Forelimb muscle (tissue), 1 donor: ENCODE data around the gene RAG1. TPM values are rescaled to one million over a fixed set of nuclear protein-coding genes. Genes with fewer than 3 reads are reported as not detected.
"Not testable (repeated sequence)": the region's sequence is repeated elsewhere in the genome, so short reads cannot be mapped to it uniquely, and the experiment has no call there.

Experiments used
- DNase-seq: peaks from one replicate; pipeline ENCODE4 v3.0.0-alpha.2; 2013; ENCODE audit warnings: low read depth
- polyA plus RNA-seq: library from polyadenylated mRNA; unstranded; fragments of 120-200 nt; gene quantifications from one replicate; pipeline ENCODE4 v1.2.1, GENCODE V29; 2013; ENCODE audit not compliant: insufficient read length

Gene RAG1
- polyA plus RNA-seq, result 10.2 TPM

DNA sequence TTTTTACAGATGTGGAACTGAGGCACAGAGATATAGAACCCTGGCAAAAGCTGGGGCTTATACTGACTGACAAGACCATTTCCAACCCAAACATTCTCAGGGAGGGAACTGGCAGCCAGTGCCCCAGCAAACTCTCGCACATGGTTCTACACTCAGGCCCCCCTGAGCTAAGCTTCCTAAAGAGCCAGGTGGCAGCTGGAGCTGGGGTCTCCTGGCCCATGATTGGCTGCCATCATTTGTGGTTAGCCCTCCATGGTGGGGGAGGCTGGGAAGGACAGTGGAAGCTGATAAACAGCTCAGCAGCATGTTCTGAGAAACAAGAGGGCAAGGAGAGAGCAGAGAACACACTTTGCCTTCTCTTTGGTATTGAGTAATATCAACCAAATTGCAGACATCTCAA lies at the start of gene RAG1:
TSS of gene RAG1 (plus strand) at position 314 of the 400 bp plus-strand sequence. CDS start 5,298 bp downstream, outside the sequence.
- no peak for DNase-seq

DNA sequence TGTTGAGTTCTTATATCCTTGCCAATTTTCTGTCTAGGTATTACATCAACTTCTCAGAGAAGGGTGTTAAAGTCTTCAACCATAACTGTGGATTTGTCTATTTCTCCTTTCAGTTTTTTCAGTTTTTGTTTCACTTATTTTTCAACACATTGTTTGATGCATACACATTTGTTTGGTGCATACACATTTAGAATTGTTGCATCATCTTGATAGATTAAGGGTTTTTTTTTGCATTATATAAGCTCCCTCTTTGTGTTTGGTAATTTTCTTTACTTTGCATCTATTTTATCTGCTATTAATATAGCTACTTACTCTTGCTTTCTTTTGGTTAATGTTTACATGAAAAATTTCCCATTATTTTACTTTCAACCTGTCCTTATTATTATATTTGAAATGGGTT lies 37.0 kb upstream of the RAG1 start:
- no peak for DNase-seq

DNA sequence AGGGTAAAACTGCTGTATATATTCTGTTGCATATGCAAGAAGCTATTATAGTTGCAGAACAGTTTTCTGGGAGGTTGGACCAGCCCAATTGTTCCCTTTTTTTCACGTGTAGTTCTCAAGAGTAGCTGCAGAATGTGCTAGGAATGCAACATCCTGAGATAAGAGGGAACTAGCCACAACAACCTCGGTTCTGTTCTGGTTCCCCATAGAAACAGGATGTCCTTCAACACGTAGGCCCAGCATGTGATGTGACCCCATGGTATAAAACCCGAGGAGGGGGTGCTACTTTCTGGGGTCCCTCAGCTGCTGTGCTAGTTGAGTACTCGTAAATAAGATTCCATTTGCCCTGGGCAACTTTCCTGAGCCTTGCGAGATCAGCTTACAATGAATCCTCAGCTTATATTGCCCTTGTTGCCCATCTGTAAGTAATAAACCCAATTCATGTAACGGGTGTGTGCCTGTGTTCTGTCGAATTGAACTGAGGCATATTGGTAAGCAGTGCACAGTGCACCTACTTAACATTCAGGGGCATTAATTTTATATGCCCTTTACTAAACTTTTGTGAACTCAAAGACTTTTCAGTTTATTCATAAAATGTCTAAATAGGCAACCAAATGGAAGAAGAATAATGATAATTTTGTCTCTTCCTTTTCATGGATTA lies 34.7 kb upstream of the RAG1 start:
- no peak for DNase-seq

DNA sequence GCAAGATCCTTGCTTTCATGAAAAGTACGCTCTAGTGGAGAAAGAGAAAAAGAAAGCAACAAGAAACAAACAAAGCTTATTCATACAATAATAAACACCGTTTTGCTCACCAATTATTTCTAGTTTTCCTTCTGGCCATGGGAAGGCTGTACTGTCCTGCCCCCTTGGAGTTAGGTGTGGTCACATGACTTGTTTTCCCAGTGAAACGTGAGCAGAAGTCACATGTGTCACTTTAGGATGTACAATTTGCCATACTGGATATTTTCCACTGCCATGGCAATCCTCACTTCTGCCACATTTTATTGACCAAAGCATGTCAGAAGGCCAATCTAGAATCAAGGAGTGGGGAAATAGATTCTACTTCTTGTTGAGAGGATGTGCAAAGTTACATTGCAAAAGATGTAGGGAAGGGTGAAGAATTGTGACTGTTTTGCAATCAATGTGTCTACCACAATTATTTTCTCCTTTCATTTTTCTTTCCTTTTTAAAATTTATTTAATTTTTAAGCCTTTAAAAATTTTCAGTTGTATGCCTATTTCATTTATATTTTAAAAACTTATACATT lies 33.4 kb upstream of the RAG1 start:
- no peak for DNase-seq

DNA sequence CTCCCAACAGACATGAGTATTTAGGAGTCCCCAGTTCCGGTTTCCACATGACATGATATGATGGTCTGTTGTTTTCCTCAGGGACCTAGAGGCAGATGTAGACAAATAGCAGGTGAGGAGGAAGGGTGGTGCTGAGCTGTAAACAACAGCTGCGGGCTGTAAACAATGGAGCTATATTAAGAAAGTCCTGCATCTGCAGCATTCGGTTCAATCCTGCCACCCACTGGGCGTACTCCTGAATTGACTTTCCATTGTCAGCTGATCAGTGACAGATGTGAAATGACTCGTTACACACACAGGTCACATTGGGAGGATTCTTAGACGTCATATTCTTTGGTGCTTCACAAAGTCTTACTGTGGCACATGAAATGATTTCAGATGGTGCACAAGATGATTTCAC lies 26.8 kb upstream of the RAG1 start:
- DNase-seq, result peak; percentile 13

DNA sequence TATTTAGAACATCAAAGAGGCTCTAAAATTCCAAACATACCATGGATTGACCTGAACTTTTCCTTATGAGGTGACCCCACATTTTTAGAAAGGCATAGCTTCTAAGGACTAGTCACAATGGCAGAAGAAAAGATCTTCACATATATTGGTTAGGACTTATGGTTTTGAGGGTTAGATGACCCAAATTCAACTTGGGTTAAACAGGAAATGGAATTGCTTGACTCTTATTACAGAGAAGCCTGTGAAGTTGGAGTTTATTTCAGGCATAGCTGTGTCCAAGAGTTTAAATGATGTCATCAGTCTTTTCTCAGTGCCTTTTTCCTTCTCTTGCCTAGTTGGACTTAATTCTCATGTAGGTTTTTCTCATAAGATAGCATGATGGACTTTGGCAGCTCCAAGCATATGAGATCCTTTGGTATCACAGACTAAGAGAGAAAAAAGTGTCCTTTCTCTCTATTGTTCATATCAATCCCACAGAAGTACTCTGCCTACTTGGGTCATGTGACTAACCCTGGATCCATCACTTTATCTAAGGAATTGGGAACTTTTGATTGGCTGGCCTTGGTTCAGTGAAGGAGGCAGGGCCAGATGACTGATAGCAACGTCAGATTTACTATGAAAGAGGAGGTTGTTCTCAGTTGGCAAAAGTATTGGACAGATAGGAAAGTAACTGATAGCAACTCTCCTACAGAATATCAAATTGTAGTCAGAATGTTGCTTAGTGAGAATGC lies 17.3 kb upstream of the RAG1 start:
- DNase-seq, result no peak

DNA sequence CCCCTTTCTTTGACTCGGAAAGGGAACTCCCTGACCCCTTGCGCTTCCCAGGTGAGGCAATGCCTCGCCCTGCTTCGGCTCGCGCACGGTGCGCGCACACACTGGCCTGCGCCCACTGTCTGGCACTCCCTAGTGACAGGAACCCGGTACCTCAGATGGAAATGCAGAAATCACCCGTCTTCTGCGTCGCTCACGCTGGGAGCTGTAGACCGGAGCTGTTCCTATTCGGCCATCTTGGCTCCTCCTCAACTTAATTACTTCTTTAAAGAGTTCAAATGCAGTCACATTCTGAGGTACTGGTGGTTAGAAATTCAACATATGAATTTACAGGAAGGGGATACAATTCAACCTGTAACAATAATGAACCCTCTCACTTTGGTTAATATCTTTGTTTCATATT lies 10.4 kb upstream of the RAG1 start:
- DNase-seq, result not testable (repeated sequence)

DNA sequence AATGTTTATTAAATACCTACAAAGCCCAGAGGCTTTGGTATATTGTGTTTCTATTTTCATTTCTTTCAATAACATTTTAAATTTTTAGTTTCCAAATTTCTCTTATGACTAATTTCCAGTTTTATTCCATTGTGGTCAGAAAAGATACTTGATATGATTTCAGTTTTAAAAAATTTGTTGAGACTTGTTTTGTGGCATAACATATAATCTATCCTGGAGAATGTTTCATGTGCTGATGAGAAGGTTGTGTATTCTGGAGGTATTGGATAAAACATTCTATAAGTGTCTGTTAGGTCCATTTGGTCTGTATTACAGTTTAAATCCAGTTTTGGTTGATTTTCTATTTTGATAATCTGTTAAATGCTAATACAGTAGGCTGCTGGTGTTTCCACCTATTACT lies 9.8 kb upstream of the RAG1 start:
- no peak for DNase-seq

DNA sequence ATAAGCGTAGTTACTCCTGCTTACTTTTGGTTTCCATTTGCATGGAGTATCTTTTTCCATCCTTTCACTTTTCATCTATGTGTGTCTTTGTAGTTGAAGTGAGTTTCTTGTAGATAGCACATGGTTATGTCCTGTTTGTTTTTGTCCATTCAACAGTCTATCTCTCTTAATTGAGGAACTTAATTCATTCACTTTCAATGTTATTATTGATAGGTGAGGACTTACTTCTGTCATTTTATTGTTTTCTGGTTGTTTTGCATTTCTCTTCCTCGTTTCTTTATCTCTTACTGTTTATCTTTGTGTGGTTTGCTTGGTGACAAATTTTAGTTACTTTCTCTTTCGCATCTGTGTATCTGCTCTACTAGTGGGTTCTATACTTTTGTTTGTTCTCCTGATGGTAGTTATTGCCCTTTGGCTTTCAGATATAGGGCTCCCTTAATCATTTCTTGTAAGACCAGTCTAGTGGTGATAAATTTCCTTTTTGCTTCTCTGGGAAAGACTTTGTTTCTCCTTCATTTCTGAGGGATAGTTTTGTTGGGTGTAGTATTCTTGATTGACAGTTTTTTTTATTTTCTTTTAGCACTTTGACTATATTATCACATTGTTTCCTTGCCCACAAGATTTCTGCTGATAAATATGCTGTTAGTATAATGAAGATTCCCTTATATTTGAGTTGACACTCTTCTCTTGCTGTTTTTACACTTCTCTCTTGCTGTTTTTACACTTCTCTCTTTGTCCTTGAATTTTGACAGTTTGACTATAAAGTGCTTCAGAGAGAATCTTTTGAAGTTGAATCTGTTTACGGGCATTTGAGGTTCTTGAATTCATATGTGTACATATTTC lies 9.0 kb upstream of the RAG1 start:
- no peak for DNase-seq

DNA sequence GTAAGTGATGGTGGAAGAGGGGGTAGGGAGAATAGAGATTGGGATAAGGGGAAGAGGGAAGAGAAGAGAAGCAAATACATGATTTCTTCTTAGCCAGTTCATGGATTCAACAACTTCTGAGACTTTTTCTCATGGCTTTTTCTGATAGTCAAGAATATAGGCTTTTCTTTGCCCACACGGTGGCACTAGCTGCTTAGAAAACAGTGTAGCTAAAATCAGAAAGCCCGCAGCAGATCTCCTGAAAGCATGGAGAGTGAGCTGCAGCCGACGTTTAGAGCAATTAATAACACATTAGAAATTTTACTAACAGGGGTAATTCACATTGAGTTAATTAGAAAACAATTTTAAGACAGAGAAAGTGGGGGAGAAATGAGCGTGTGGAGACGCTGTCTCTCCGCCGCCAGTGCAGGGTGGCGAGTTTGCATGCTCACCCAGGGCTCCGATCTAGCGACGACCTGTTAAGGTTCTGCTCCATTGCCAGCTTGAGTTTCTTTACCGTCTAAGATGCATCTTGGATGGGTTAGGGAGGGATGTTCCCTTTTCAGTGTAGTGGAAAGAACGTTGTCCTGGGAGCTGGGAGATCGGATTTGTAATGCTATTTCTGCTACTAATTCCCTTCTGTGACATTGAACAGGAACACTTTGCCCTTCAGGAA lies 3.3 kb upstream of the RAG1 start:
- DNase-seq, result peak; percentile 34

DNA sequence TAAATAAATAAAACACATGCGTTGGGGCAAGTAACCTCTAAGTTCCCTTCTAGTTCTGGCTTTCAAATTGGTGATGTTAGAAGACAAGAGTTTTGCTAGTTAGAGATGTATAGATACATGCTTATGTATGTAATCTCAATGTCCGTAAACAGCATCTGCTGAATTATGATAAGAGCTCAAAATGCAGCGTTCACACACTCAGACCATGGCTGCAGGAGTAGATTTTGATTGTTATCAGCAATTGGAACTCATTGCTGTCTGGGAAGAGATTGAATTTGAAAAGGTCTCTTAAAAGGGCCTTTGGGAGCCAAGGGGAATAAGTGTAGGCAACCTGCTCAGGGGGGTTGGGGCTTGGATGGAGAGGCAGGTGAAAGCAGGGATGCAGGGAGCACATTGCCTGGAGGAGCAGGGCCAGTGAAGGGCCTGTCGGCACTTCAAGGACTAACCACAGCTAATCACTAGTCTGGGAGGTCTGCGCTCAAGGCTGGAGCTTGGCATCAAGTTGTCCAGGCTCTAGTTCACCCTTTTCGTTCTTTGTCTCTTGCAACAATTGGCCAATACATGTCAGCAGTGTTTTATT lies 2.7 kb upstream of the RAG1 start:
- DNase-seq, result no peak

DNA sequence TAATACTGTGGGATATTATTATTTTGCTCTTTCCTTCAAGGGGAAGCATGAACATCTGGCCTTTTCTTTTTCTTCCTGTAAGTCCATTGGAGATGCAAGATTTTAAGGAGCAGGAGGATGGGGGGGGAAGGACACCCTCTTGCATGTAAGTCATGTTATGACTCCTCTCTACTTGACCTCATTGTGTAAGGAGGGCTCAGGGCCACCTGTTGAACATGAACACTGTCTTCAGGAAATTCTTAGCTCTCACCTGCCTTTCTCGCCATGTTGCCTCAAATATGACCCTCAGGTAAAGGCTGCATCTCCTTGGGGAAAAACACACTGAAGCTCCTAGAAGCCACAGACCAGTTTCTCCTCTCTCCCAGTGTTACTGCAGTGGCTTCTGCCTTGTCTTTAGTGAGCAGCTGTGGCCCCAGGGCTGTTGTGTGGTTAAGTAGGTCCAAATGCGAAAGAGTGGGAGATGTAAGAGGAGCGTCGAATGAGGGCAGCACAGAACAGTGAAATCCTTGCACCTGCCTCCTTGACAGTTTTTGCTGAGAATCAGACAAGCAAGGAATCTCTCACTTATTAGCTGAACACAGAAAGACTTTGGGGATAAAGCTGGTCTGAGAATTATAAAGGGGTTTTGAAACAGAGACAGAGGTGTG lies 1.3 kb upstream of the RAG1 start:
- no peak for DNase-seq

DNA sequence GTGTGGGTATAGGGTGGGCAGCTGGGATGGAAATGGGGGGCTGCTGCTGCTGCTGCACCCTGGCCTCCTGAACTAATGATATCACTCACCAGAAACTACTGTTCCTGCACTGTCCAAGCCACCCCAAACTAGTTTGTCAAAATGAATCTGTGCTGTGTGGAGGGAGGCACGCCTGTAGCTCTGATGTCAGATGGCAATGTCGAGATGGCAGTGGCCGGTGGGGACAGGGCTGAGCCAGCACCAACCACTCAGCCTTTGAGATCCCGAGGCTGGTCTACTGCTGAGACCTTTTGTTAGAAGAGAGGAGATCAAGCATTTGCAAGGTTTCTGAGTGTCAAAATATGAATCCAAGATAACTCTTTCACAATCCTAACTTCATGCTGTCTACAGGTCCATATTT lies 1.3 kb downstream of the RAG1 start:
- DNase-seq, result no peak

DNA sequence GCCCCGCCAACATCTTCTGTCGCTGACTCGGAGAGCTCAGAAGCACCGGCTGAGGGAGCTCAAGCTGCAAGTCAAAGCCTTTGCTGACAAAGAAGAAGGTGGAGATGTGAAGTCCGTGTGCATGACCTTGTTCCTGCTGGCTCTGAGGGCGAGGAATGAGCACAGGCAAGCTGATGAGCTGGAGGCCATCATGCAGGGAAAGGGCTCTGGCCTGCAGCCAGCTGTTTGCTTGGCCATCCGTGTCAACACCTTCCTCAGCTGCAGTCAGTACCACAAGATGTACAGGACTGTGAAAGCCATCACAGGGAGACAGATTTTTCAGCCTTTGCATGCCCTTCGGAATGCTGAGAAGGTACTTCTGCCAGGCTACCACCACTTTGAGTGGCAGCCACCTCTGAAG lies 6.7 kb downstream of the RAG1 start:
- DNase-seq, result no peak

DNA sequence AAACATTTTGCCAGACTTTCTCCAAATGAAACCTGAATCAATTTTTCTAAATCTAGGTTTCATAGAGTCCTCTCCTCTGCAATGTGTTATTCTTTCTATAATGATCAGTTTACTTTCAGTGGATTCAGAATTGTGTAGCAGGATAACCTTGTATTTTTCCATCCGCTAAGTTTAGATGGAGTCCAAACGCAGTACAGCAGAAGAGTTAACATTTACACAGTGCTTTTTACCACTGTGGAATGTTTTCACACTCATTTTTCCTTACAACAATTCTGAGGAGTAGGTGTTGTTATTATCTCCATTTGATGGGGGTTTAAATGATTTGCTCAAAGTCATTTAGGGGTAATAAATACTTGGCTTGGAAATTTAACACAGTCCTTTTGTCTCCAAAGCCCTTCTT lies 9.6 kb downstream of the RAG1 start:
- no peak for DNase-seq

DNA sequence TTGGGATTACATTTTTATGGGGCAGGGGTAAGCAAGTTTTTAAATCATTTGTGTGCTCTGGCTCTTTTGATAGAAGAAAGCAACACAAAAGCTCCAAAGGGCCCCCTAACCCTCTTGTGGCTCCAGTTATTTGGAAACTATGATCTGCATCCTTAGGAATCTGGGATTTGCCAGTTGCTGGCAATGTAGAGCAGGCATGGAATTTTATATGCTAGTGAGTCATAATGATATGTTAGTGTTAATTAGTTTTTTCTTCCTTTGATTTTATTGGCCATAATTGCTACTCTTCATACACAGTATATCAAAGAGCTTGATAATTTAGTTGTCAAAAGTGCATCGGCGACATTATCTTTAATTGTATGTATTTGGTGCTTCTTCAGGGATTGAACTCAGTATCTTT lies 10.1 kb downstream of the RAG1 start:
- no peak for DNase-seq

DNA sequence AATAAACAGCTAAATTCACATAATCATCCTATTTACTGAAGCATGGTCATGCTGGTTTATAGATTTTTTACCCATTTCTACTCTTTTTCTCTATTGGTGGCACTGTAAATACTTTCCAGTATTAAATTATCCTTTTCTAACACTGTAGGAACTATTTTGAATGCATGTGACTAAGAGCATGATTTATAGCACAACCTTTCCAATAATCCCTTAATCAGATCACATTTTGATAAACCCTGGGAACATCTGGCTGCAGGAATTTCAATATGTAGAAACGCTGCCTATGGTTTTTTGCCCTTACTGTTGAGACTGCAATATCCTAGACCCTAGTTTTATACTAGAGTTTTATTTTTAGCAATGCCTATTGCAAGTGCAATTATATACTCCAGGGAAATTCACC lies 10.7 kb downstream of the RAG1 start:
- DNase-seq, result no peak

DNA sequence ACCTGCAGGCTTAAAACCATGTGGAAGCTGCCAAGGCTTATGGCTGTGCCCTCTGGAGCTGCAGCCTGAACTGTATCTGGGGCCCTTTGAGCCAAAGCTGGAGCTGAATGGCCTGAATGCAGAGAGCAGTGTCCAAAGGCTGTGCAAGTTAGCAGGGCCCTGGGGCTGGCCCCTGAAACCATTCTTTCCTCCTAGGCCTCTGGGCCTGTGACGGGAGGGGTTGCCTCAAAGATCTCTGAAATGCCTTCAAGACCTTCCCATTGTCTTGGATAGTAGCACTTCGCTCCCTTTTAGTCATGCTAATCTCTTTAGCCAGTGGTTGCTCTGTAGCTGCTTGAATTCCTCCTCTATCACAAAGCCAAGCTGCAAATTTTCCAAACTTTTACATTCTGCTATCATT lies 13.7 kb downstream of the RAG1 start:
- DNase-seq, result no peak

DNA sequence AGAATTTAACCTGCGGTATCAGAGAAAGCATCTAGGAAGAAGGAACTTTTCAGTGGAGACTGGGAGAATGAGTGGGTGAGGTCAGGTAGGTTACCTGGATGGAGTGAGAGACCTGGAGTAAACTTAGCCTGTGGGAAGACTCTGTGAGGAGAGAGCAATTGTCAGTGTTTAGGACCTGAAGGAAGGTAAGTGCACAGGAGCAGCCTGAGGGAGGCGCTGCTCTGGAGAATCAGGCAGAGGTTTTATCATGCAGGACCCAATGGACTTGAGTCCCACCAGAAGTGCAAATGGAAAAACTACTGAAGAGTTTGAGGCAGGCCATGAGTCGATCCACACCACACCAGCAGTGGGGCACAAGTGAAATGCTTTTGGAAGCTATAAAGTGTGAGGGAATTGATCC lies 15.9 kb downstream of the RAG1 start:
- DNase-seq, result no peak

DNA sequence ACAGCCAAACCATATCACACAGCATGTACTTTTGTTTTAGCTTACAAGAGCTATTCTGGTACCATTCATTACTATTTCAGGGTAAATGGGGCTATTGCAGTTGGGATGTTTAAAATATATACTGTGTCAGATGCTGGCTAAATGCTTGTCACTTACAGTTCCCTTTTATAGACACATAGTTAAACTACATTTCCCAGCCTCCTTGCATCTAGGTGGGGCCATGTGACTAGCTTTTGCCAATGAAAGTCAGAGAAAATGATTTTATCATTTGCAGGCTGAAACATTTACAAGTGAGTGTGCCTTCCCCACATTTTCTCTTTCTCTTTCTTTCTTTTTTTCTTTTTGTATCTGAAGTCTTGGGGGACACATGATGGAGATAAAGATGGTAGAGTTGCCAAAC lies 18.7 kb downstream of the RAG1 start:
- DNase-seq, result no peak

DNA sequence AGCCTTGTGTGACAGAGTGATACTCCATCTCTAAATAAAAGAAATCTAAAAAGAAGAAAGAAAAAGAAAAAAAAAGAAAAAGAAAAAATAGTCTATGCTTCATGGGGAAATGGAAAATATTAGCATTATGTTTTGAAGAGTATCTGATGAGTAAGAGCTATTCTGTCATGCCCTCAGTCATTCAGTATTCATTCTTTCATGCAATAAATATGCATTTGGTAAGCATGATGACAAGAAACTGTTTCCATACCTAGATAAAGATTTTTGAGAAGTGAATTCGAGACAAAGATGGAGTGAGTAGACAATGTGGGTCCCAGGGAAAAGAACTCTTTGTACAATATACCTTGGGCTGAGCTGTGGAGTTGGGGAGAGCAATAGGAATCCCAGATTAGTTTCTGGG lies 20.3 kb downstream of the RAG1 start:
- DNase-seq, result no peak
